NB4 (cell line): ENCODE results near the gene EMX1.

ENCODE experiments used
- MYC ChIP-seq: IDR thresholded peaks from 2 replicates; pipeline ENCODE4 v1.6.1; 2011; ENCODE audit warnings: low read depth, low read length
- TF ChIP-seq, protein P1 (sequence below): IDR thresholded peaks from one replicate; pipeline ENCODE4 v1.5.1; 2012; ENCODE audit warnings: low read depth, low read length

DNA sequence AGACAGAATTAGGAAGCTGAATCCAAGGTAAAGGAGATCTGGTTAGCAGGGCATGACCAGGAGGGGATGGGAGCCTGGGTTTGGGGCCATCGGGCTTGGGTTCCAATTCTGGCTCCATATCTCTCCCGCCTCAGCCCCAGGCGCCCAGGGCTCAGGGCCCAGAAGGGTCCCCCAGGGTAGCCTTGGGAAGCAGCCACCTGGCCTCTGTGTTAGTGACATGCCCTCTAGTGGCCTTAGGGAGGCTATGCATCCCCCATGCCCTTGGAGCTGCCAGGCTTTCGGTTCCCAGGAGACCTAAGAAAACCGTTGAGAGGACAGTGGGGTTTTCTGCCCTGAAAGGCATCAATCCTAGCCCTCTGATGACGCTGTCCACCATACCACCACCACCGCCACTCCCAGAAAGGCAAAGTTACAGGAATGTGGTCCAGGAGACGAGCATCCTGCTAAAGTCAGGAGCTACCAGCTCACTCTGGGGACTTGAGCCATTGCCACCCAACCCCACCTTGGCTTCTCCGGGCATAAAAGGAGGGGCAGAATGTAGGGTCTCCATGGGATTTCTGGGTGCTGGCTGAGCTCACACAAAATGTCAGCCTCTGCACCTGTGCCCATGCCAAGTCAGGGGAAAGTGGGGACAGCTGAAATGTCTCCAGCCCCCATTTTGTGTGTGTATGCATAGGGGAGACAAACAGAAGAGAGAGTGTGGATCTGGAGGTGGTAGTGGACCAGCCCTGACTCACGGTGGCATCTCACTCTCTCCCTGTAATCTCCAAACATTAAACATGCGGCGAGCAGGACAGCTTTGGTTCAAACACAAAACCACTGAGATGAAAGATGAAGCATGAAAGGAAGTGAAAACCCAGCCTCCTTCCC lies 56.5 kb downstream of the EMX1 start:
- TF ChIP-seq, protein P1, sequence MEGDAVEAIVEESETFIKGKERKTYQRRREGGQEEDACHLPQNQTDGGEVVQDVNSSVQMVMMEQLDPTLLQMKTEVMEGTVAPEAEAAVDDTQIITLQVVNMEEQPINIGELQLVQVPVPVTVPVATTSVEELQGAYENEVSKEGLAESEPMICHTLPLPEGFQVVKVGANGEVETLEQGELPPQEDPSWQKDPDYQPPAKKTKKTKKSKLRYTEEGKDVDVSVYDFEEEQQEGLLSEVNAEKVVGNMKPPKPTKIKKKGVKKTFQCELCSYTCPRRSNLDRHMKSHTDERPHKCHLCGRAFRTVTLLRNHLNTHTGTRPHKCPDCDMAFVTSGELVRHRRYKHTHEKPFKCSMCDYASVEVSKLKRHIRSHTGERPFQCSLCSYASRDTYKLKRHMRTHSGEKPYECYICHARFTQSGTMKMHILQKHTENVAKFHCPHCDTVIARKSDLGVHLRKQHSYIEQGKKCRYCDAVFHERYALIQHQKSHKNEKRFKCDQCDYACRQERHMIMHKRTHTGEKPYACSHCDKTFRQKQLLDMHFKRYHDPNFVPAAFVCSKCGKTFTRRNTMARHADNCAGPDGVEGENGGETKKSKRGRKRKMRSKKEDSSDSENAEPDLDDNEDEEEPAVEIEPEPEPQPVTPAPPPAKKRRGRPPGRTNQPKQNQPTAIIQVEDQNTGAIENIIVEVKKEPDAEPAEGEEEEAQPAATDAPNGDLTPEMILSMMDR, result peak; percentile 96
- no peak for TF ChIP-seq MYC
